ENCODE results near the gene PBX3. TPM values are rescaled to one million over a fixed set of nuclear protein-coding genes. Genes with fewer than 3 reads are reported as not detected.

PBX3 gene
- total RNA-seq, 1 experiment from 2014 or later, result 8.8 TPM

GRCh38 chr9:125902831-125903512 is 155.8 kb downstream of the PBX3 start:
- H3K9me3 ChIP-seq (ENCODE audit: low read length), result no peaks in the 10 kb centered on the region
- no peak overlapping the region for H3K4me3 ChIP-seq (ENCODE audit: low read length)
- no peak for DNase-seq
- H3K4me1 ChIP-seq (ENCODE audit: low read length), result peaks cover 4% of the 10 kb centered on the region; the same call in 1 of the 2 replicates
- no peak overlapping the region for H3K27ac ChIP-seq (ENCODE audit: low read length)
- H3K79me2 ChIP-seq (ENCODE audit: low read length), result no peaks in the 10 kb centered on the region
- no peaks in the 10 kb centered on the region for H3K9me2 ChIP-seq (replicated peaks; ENCODE audit: insufficient read depth, low read length)
- H4K20me1 ChIP-seq (ENCODE audit: insufficient read depth, low read depth, low read length), result peaks cover 4% of the 10 kb centered on the region; the same call in 1 of the 2 replicates
- H3K9ac ChIP-seq (ENCODE audit: low read length), result no peak overlapping the region
- no peak overlapping the region for H3K4me2 ChIP-seq (ENCODE audit: low read depth, low read length, poor library complexity, severe bottlenecking)
- no peak overlapping the region for H2AFZ ChIP-seq (ENCODE audit: low read length)
- H3K27me3 ChIP-seq (ENCODE audit: low read length), result no peaks in the 10 kb centered on the region
- H3K36me3 ChIP-seq (ENCODE audit: insufficient read depth, low read length), result no peaks in the 10 kb centered on the region

- H3K79me2 ChIP-seq (ENCODE audit: low read length), result no peaks in the 10 kb centered on the region
- H3K9me3 ChIP-seq (ENCODE audit: low read length), result no peaks in the 10 kb centered on the region
- peaks cover 4% of the 10 kb centered on the region; the same call in 1 of the 2 replicates for H3K4me1 ChIP-seq (ENCODE audit: low read length)
- no peaks in the 10 kb centered on the region for H3K9me2 ChIP-seq (replicated peaks; ENCODE audit: insufficient read depth, low read length)
- H3K9ac ChIP-seq (ENCODE audit: low read length), result no peak overlapping the region
- no peak overlapping the region for H2AFZ ChIP-seq (ENCODE audit: low read length)
- no peak overlapping the region for H3K4me2 ChIP-seq (ENCODE audit: low read depth, low read length, poor library complexity, severe bottlenecking)
- 0 out of 2 replicates have a peak, but pooled peaks cover 3% of the 10 kb centered on the region for H4K20me1 ChIP-seq (ENCODE audit: insufficient read depth, low read depth, low read length)
- no peak overlapping the region for H3K4me3 ChIP-seq (ENCODE audit: low read length)
- no peaks in the 10 kb centered on the region for H3K27me3 ChIP-seq (ENCODE audit: low read length)
- H3K27ac ChIP-seq (ENCODE audit: low read length), result no peak overlapping the region
- H3K36me3 ChIP-seq (ENCODE audit: insufficient read depth, low read length), result no peaks in the 10 kb centered on the region
- no peak for DNase-seq
Measured at GRCh38 chr9:125904155-125904851, 157.1 kb downstream of the PBX3 start.

GRCh38 chr9:125906144-125906543 is 159.0 kb downstream of the PBX3 start:
- H3K9me3 ChIP-seq (ENCODE audit: low read length), result no peaks in the 10 kb centered on the region
- H3K4me2 ChIP-seq (ENCODE audit: low read depth, low read length, poor library complexity, severe bottlenecking), result no peak overlapping the region
- DNase-seq, result no peak
- no peaks in the 10 kb centered on the region for H3K79me2 ChIP-seq (ENCODE audit: low read length)
- H2AFZ ChIP-seq (ENCODE audit: low read length), result no peak overlapping the region
- peaks cover 4% of the 10 kb centered on the region; the same call in 1 of the 2 replicates for H3K4me1 ChIP-seq (ENCODE audit: low read length)
- no peaks in the 10 kb centered on the region for H3K9me2 ChIP-seq (replicated peaks; ENCODE audit: insufficient read depth, low read length)
- H4K20me1 ChIP-seq (ENCODE audit: insufficient read depth, low read depth, low read length), result 0 out of 2 replicates have a peak, but pooled peaks cover 3% of the 10 kb centered on the region
- H3K27me3 ChIP-seq (ENCODE audit: low read length), result no peaks in the 10 kb centered on the region
- no peak overlapping the region for H3K4me3 ChIP-seq (ENCODE audit: low read length)
- no peak overlapping the region for H3K9ac ChIP-seq (ENCODE audit: low read length)
- no peaks in the 10 kb centered on the region for H3K36me3 ChIP-seq (ENCODE audit: insufficient read depth, low read length)
- H3K27ac ChIP-seq (ENCODE audit: low read length), result no peak overlapping the region

- no peak for DNase-seq
- Histone ChIP-seq H4K20me1 (ENCODE audit: insufficient read depth, low read depth, low read length) (0 out of 2 replicates have a peak, but pooled peaks cover 3% of the 10 kb centered on the region), H3K36me3 (ENCODE audit: insufficient read depth, low read length) (no peaks in the 10 kb centered on the region)
Measured at GRCh38 chr9:125906893-125907292, 159.7 kb downstream of the PBX3 start.

GRCh38 chr9:125908136-125908535 is 161.0 kb downstream of the PBX3 start:
- no peak overlapping the region for H3K4me3 ChIP-seq (ENCODE audit: low read length)
- no peak overlapping the region for H2AFZ ChIP-seq (ENCODE audit: low read length)
- no peaks in the 10 kb centered on the region for H3K79me2 ChIP-seq (ENCODE audit: low read length)
- no peak overlapping the region for H3K9ac ChIP-seq (ENCODE audit: low read length)
- no peaks in the 10 kb centered on the region for H3K9me3 ChIP-seq (ENCODE audit: low read length)
- H3K4me1 ChIP-seq (ENCODE audit: low read length), result peaks cover 4% of the 10 kb centered on the region; the same call in 1 of the 2 replicates
- no peaks in the 10 kb centered on the region for H3K36me3 ChIP-seq (ENCODE audit: insufficient read depth, low read length)
- no peaks in the 10 kb centered on the region for H3K27me3 ChIP-seq (ENCODE audit: low read length)
- H3K9me2 ChIP-seq (replicated peaks; ENCODE audit: insufficient read depth, low read length), result no peaks in the 10 kb centered on the region
- DNase-seq, result no peak
- H4K20me1 ChIP-seq (ENCODE audit: insufficient read depth, low read depth, low read length), result 0 out of 2 replicates have a peak, but pooled peaks cover 3% of the 10 kb centered on the region
- H3K27ac ChIP-seq (ENCODE audit: low read length), result no peak overlapping the region
- no peak overlapping the region for H3K4me2 ChIP-seq (ENCODE audit: low read depth, low read length, poor library complexity, severe bottlenecking)

More at GRCh38 chr9:125906893-125907292, 159.7 kb downstream of the PBX3 start:
- no peak overlapping the region for H2AFZ ChIP-seq (ENCODE audit: low read length)
- H3K9ac ChIP-seq (ENCODE audit: low read length), result no peak overlapping the region
- H3K9me3 ChIP-seq (ENCODE audit: low read length), result no peaks in the 10 kb centered on the region
- H3K4me2 ChIP-seq (ENCODE audit: low read depth, low read length, poor library complexity, severe bottlenecking), result no peak overlapping the region
- H3K4me1 ChIP-seq (ENCODE audit: low read length), result peaks cover 4% of the 10 kb centered on the region; the same call in 1 of the 2 replicates
- no peak overlapping the region for H3K4me3 ChIP-seq (ENCODE audit: low read length)
- no peaks in the 10 kb centered on the region for H3K27me3 ChIP-seq (ENCODE audit: low read length)
- H3K27ac ChIP-seq (ENCODE audit: low read length), result no peak overlapping the region
- no peaks in the 10 kb centered on the region for H3K79me2 ChIP-seq (ENCODE audit: low read length)
- no peaks in the 10 kb centered on the region for H3K9me2 ChIP-seq (replicated peaks; ENCODE audit: insufficient read depth, low read length)

GRCh38 chr9:125908966-125909365 is 161.8 kb downstream of the PBX3 start:
- Histone ChIP-seq H2AFZ (ENCODE audit: low read length) (no peak overlapping the region), H3K9me3 (ENCODE audit: low read length) (no peaks in the 10 kb centered on the region), H3K9me2 (replicated peaks; ENCODE audit: insufficient read depth, low read length) (no peaks in the 10 kb centered on the region), H3K4me2 (ENCODE audit: low read depth, low read length, poor library complexity, severe bottlenecking) (no peak overlapping the region), H3K79me2 (ENCODE audit: low read length) (no peaks in the 10 kb centered on the region), H4K20me1 (ENCODE audit: insufficient read depth, low read depth, low read length) (0 out of 2 replicates have a peak, but pooled peaks cover 3% of the 10 kb centered on the region), H3K4me1 (ENCODE audit: low read length) (peaks cover 4% of the 10 kb centered on the region; the same call in 1 of the 2 replicates), H3K27me3 (ENCODE audit: low read length) (no peaks in the 10 kb centered on the region), H3K9ac (ENCODE audit: low read length) (no peak overlapping the region), H3K27ac (ENCODE audit: low read length) (no peak overlapping the region), H3K4me3 (ENCODE audit: low read length) (no peak overlapping the region), H3K36me3 (ENCODE audit: insufficient read depth, low read length) (no peaks in the 10 kb centered on the region)
- no peak for DNase-seq

GRCh38 chr9:125909459-125909858 is 162.3 kb downstream of the PBX3 start:
- Histone ChIP-seq H3K9me3 (ENCODE audit: low read length) (no peaks in the 10 kb centered on the region), H4K20me1 (ENCODE audit: insufficient read depth, low read depth, low read length) (0 out of 2 replicates have a peak, but pooled peaks cover 3% of the 10 kb centered on the region), H3K27ac (ENCODE audit: low read length) (no peak overlapping the region), H3K4me1 (ENCODE audit: low read length) (peaks cover 4% of the 10 kb centered on the region; the same call in 1 of the 2 replicates), H3K36me3 (ENCODE audit: insufficient read depth, low read length) (no peaks in the 10 kb centered on the region), H3K4me2 (ENCODE audit: low read depth, low read length, poor library complexity, severe bottlenecking) (no peak overlapping the region), H2AFZ (ENCODE audit: low read length) (no peak overlapping the region), H3K4me3 (ENCODE audit: low read length) (no peak overlapping the region), H3K9me2 (replicated peaks; ENCODE audit: insufficient read depth, low read length) (no peaks in the 10 kb centered on the region), H3K27me3 (ENCODE audit: low read length) (no peaks in the 10 kb centered on the region), H3K79me2 (ENCODE audit: low read length) (no peaks in the 10 kb centered on the region), H3K9ac (ENCODE audit: low read length) (no peak overlapping the region)
- no peak for DNase-seq

- no peak overlapping the region for H2AFZ ChIP-seq (ENCODE audit: low read length)
- H3K4me1 ChIP-seq (ENCODE audit: low read length), result peaks cover 4% of the 10 kb centered on the region; the same call in 1 of the 2 replicates
- no peak for DNase-seq
Measured at GRCh38 chr9:125910286-125910685, 163.1 kb downstream of the PBX3 start.

More at GRCh38 chr9:125910286-125910685, 163.1 kb downstream of the PBX3 start:
- Histone ChIP-seq H3K9me2 (replicated peaks; ENCODE audit: insufficient read depth, low read length) (no peaks in the 10 kb centered on the region), H3K9ac (ENCODE audit: low read length) (no peak overlapping the region), H4K20me1 (ENCODE audit: insufficient read depth, low read depth, low read length) (0 out of 2 replicates have a peak, but pooled peaks cover 3% of the 10 kb centered on the region), H3K27me3 (ENCODE audit: low read length) (no peaks in the 10 kb centered on the region), H3K79me2 (ENCODE audit: low read length) (no peaks in the 10 kb centered on the region), H3K4me2 (ENCODE audit: low read depth, low read length, poor library complexity, severe bottlenecking) (no peak overlapping the region), H3K4me3 (ENCODE audit: low read length) (no peak overlapping the region), H3K9me3 (ENCODE audit: low read length) (no peaks in the 10 kb centered on the region), H3K36me3 (ENCODE audit: insufficient read depth, low read length) (no peaks in the 10 kb centered on the region), H3K27ac (ENCODE audit: low read length) (no peak overlapping the region)

Measured in Karpas-422 (cell line).